Measurements from ENCODE around the gene LGALS7.
A peak's percentile ranks its signal among the peaks of the same experiment; 100 is the strongest.
"Not testable (repeated sequence)": the region's sequence is repeated elsewhere in the genome, so short reads cannot be mapped to it uniquely, and the experiment has no call there.

LGALS7 gene

GRCh38 chr19:38799104-38799503 lies 25.8 kb upstream of the LGALS7 start:
- no peak for DNase-seq (ENCODE audit: low spot score)

- not testable (repeated sequence) for DNase-seq (ENCODE audit: low spot score)
Measured at GRCh38 chr19:38797781-38798180, 24.5 kb upstream of the LGALS7 start.

- no peak for DNase-seq (ENCODE audit: low spot score)
Measured at GRCh38 chr19:38796154-38796553, 22.8 kb upstream of the LGALS7 start.

- no peak for DNase-seq (ENCODE audit: low spot score)
Measured at GRCh38 chr19:38795549-38795948, 22.2 kb upstream of the LGALS7 start.

GRCh38 chr19:38793671-38794070 lies 20.4 kb upstream of the LGALS7 start:
- DNase-seq (ENCODE audit: low spot score), result no peak

- no peak for DNase-seq (ENCODE audit: low spot score)
Measured at GRCh38 chr19:38793177-38793576, 19.9 kb upstream of the LGALS7 start.

GRCh38 chr19:38792250-38793111 lies 19.2 kb upstream of the LGALS7 start:
- peak; percentile 13 for DNase-seq (ENCODE audit: low spot score)

- not testable (repeated sequence) for DNase-seq (ENCODE audit: low spot score)
Measured at GRCh38 chr19:38791451-38792064, 18.2 kb upstream of the LGALS7 start.

- DNase-seq (ENCODE audit: low spot score), result not testable (repeated sequence)
Measured at GRCh38 chr19:38790507-38791403, 17.4 kb upstream of the LGALS7 start.

GRCh38 chr19:38788478-38789243 lies 15.3 kb upstream of the LGALS7 start, which contains the start of gene LGALS7B:
Gene LGALS7B (plus strand): TSS chr19:38789200. CDS start chr19:38789227, 27 bp downstream.
- DNase-seq (ENCODE audit: low spot score), result no peak

- DNase-seq (ENCODE audit: low spot score), result no peak
Measured at GRCh38 chr19:38786572-38787265, 13.4 kb upstream of the LGALS7 start.

GRCh38 chr19:38786061-38786460 lies 12.7 kb upstream of the LGALS7 start:
- not testable (repeated sequence) for DNase-seq (ENCODE audit: low spot score)

- DNase-seq (ENCODE audit: low spot score), result no peak
Measured at GRCh38 chr19:38785187-38785699, 11.9 kb upstream of the LGALS7 start.

- no peak for DNase-seq (ENCODE audit: low spot score)
Measured at GRCh38 chr19:38784224-38784623, 10.9 kb upstream of the LGALS7 start.

- not testable (repeated sequence) for DNase-seq (ENCODE audit: low spot score)
Measured at GRCh38 chr19:38782212-38782611, 8.9 kb upstream of the LGALS7 start.

GRCh38 chr19:38781058-38781457 lies 7.7 kb upstream of the LGALS7 start:
- DNase-seq (ENCODE audit: low spot score), result no peak

- DNase-seq (ENCODE audit: low spot score), result no peak
Measured at GRCh38 chr19:38780443-38780842, 7.1 kb upstream of the LGALS7 start.

GRCh38 chr19:38778733-38779132 lies 5.4 kb upstream of the LGALS7 start:
- DNase-seq (ENCODE audit: low spot score), result no peak

GRCh38 chr19:38774181-38774950 lies 1.0 kb upstream of the LGALS7 start:
- no peak for DNase-seq (ENCODE audit: low spot score)

GRCh38 chr19:38771569-38771968 lies 1.7 kb downstream of the LGALS7 start:
- DNase-seq (ENCODE audit: low spot score), result not testable (repeated sequence)
